ENCODE results near the gene SNUPN.
A peak's percentile ranks its signal among the peaks of the same experiment; 100 is the strongest.

SNUPN gene

DNA sequence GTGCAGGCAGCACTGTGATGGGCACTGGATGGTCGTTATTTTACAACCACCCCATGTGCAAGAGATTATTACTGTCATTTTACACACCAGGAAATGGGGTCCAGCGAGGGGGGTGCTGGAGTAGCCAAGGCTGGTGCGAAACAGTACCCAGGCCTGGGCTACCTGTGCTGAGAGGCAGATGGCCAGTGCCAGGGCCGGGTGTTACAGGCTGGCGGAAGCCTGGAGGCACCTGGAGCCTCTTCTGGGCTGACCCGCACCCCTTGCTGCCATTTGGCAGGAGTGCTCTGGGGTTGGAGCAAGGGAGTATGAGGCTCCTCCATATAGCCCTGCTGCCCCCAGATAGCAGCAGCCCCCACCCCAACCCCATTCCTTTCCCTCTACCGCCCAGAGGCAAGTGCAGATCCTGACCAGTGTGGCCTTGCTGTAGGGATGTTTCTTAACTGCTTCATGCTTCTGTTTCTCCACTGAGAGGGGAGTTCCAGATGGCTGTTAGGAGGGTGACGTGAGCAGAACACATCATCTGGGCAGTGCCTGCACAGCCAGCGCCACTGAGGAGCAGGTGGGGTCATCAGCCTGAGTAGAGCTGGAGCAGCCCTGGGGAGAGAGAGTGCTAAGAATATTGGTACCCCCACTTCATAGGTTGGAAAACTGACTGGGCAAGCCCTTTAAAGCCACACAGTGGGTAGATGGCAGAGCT is 37.4 kb upstream of the SNUPN start:
- peaks cover 3 to 86% (median 72%) of the 10 kb centered on the region in 4 donors for H3K4me1 ChIP-seq

DNA sequence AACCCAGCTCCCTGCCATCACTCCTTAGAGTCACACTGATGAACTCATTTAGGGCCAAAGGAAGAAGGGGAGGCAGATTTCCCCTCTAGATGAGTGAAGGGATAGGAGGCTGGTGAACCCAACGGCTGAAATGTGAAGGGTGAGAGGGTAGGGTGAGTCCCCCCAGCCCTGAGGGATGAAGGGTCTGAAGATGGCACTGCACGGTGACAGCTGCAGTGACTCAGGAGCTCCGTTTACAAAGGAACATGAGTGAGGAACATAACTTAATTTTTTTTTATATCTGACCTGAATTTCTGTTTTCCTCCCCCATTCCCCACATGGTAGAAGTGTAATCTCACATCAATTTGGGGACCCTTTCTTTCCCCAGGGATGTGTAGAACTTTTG is 36.2 kb upstream of the SNUPN start:
- Histone ChIP-seq H3K4me3 (peak overlapping the region in 1 of 2 donors; percentile 27), H3K27me3 (no peaks in the 10 kb centered on the region), H3K4me1 (peaks cover 0 to 74% (median 60%) of the 10 kb centered on the region in 4 donors), H3K36me3 (peaks cover 18 to 41% (median 24%) of the 10 kb centered on the region in 3 donors), H3K9me3 (no peaks in the 10 kb centered on the region), H3K27ac (peak overlapping the region; percentile 89 to 92)
- TF ChIP-seq, protein P1, sequence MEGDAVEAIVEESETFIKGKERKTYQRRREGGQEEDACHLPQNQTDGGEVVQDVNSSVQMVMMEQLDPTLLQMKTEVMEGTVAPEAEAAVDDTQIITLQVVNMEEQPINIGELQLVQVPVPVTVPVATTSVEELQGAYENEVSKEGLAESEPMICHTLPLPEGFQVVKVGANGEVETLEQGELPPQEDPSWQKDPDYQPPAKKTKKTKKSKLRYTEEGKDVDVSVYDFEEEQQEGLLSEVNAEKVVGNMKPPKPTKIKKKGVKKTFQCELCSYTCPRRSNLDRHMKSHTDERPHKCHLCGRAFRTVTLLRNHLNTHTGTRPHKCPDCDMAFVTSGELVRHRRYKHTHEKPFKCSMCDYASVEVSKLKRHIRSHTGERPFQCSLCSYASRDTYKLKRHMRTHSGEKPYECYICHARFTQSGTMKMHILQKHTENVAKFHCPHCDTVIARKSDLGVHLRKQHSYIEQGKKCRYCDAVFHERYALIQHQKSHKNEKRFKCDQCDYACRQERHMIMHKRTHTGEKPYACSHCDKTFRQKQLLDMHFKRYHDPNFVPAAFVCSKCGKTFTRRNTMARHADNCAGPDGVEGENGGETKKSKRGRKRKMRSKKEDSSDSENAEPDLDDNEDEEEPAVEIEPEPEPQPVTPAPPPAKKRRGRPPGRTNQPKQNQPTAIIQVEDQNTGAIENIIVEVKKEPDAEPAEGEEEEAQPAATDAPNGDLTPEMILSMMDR (IDR thresholded peaks at IDR 0.05): no peak
- intact Hi-C loops (cut with DNase I; ENCODE audit: low total_unique reads): no loop called here
- no peak for DNase-seq

More for the DNA sequence above, 37.4 kb upstream of the SNUPN start:
- peak overlapping the region; percentile 89 to 92 for H3K27ac ChIP-seq
- no peaks in the 10 kb centered on the region for H3K27me3 ChIP-seq
- TF ChIP-seq, protein P1 (IDR thresholded peaks at IDR 0.05): no peak
- no peak overlapping the region for H3K4me3 ChIP-seq
- intact Hi-C loops (cut with DNase I; ENCODE audit: low total_unique reads): no loop called here
- H3K36me3 ChIP-seq: peaks cover 6 to 29% (median 11%) of the 10 kb centered on the region in 3 donors
- no peak for DNase-seq
- no peaks in the 10 kb centered on the region for H3K9me3 ChIP-seq

- Histone ChIP-seq H3K9me3 (no peaks in the 10 kb centered on the region), H3K36me3 (peaks cover 19 to 46% (median 28%) of the 10 kb centered on the region in 3 donors), H3K4me3 (peak overlapping the region; percentile 16 to 27), H3K27me3 (no peaks in the 10 kb centered on the region), H3K4me1 (peaks cover 0 to 70% (median 56%) of the 10 kb centered on the region in 4 donors), H3K27ac (peak overlapping the region; percentile 89 to 92)
- intact Hi-C loops (cut with DNase I; ENCODE audit: low total_unique reads): no loop called here
- peak; percentile 93 to 97 for DNase-seq
- TF ChIP-seq, protein P1 (IDR thresholded peaks at IDR 0.05): no peak
These were observed 35.7 kb upstream of the SNUPN start for GRCh38 chr15:75661100-75661755.

GRCh38 chr15:75659928-75660645 is 34.6 kb upstream of the SNUPN start:
- intact Hi-C loops (cut with DNase I; ENCODE audit: low total_unique reads): no loop called here
- Histone ChIP-seq H3K9me3 (no peaks in the 10 kb centered on the region), H3K4me3 (no peak overlapping the region), H3K27ac (peak overlapping the region; percentile 89 to 92), H3K4me1 (peaks cover 0 to 70% (median 59%) of the 10 kb centered on the region in 4 donors), H3K36me3 (peaks cover 23 to 57% (median 30%) of the 10 kb centered on the region in 3 donors), H3K27me3 (no peaks in the 10 kb centered on the region)
- DNase-seq: no peak
- TF ChIP-seq, protein P1 (IDR thresholded peaks at IDR 0.05): no peak

DNA sequence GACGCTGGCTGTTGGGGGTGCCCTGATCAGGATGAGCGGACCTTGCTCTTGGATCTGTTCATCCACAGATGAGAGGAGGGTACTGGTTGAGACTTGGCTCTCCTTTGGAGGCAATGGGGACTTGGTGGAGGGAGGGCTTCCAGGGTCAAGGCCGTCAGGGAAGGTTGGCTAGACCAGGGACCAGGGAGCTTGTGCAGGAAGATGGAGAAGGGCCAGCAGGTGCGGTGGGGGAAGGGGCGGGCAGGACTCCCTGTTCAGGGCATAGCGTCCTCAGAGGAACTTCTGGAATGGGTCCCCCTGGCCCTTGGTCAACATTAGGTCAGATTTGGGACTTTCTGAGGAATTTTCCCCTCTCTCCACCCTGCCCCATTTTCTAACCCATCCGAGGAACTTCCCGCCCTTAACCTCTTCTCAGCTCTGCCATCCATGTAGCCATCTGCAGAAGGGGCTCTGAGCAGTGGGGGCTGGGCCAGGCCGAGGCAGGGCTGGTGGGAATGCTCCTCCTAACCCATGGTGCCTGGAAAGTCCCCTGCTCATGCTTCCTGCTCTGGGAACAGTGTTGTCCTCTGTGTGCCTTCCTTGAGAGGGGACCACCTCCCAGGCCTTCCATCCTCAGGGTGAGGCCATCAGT is 33.7 kb upstream of the SNUPN start:
- peak overlapping the region; percentile 89 to 92 for H3K27ac ChIP-seq

More for the DNA sequence above, 33.7 kb upstream of the SNUPN start:
- H3K4me3 ChIP-seq: no peak overlapping the region
- no peaks in the 10 kb centered on the region for H3K9me3 ChIP-seq
- H3K4me1 ChIP-seq: peaks cover 3 to 78% (median 66%) of the 10 kb centered on the region in 4 donors
- DNase-seq: no peak
- peaks cover 23 to 57% (median 35%) of the 10 kb centered on the region in 3 donors for H3K36me3 ChIP-seq
- intact Hi-C loops (cut with DNase I; ENCODE audit: low total_unique reads): no loop called here
- H3K27me3 ChIP-seq: no peaks in the 10 kb centered on the region
- TF ChIP-seq, protein P1 (IDR thresholded peaks at IDR 0.05): no peak

Measured in tibial artery (tissue), 4 donors.